Daoy (cell line): Measurements from ENCODE around the gene CPNE7. TPM values are rescaled to one million over a fixed set of nuclear protein-coding genes. Genes with fewer than 3 reads are reported as not detected.
"Not testable (repeated sequence)": the region's sequence is repeated elsewhere in the genome, so short reads cannot be mapped to it uniquely, and the experiment has no call there.

ENCODE experiments used
- DNase-seq: peaks from one replicate; pipeline ENCODE4 v3.0.0-alpha.2; 2015; ENCODE audit warnings: low read depth
- total RNA-seq: library from RNA; depleted of rRNA; stranded (reverse); fragments of >200 nt; shearing (Covaris generic); gene quantifications from 2 replicates; pipeline ENCODE4 v1.2.3, GENCODE V29; 2014; rRNA removed

The CPNE7 gene
- total RNA-seq, 1 experiment from 2014 or later = 3.4 TPM

DNA sequence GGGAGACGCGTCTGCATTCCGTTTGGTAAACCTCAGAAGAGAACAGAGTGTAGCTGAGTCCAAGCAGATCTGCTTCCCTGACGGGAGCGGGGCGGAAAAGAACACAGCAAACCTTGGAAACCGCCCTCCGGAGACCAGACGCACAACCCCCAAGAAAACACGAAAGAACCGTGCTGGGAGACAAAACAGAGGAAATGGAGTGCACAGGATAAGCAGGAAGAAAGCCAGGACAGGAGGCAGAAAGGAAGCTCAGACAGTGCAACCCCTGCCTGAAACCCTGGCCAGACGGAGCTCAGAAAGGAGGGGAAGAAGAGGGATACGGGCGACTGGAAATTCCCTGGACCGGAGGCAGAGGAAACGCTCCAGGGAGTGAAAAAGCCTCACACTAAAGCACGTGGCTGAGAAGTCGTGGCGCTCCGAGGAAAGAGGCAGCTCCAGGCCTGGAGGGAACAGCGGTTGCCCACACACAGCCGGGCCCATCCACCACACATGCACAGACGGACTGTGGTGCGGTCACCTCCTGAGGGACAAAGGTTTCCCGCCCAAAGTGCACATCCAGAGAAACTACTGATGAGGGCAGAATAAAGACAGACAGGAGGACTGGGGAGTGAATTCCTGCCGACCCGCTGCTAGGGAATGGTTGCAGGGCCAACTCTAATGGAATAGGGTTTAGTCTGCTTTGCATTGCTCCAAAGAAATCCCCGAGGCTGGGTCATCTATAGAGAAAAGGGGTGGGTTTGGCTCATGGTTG, 48.1 kb downstream of the CPNE7 start:
- no peak for DNase-seq

DNA sequence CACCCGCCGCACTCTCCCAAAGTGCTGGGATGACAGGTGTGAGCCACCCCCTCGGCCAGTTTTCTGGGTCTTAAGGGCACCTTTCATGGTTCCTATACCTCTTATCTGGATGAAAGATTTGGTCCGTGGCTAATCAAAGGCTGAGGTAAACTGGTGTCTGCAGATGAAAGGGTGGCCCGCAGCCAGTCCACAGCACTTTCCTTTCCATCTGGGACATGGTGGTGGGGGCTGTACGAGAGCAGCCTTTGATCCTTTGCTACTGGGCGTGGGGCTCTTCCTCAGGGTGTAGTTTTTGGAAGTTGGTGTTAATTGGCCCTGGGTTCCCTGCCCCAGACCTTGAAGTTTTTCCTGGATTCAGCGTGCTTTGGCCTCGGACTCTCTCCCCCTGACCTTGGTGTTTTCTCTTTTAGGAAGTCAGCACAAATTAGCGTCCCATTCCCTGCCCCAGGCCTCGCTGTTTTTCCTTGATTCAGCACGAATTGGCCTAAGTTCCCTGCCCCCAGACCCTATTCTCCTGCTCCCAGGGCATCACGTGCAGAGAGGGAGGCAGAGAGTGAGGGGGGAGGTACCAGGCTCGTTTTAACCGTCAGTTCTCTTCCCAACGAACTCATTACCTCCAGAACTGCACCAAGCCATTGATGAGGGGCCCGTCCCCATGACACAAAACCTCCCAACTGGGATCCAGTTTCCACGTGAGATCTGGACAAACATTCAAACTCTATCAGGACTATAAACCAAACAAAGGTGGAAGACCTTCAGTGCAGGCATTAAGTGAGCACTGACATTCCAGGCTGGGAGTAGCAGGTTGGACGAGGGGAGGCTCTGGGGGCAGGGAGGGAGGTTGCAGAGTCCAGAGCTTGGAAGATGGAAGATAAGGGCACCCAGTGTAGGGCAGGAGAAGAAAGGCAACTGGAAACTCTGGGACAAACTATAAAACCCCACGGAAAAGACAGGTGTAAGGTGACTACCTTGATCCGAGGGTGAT, 49.5 kb downstream of the CPNE7 start:
- no peak for DNase-seq

DNA sequence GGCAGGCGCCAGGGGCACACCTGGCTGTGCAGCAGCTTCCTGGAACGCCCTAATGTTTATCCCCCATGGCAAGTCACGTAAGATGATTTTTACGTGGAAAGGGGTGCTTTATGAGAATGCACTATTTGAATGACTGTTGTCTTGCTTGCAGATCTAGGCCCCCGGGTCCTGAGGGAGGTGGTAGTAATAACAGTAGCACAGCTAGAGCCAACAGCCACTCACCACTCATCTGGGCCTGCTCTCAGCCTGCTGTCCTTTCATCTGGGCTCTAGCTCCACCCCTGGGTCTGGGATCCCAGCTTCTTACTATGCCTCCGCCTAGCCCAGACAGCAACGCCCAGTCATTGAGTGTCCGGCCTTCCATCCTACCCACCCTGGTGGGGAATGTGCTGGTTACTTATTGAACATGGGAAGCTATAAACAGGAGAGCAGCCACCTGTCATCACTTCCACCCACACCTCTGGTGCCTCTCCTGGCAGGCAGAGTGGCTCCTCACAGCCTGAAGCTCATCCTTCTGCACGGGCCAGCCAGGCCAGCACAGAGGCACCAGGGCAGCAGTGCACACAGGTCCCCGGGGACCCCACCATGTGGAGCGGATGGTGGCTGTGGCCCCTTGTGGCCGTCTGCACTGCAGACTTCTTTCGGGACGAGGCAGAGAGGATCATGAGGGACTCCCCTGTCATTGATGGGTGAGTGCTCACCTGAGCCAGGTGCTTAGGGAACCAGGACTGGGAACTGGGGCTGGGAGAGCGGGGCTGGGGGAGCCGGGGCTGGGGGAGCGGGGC, 54.5 kb downstream of the CPNE7 start:
- no peak for DNase-seq

DNA sequence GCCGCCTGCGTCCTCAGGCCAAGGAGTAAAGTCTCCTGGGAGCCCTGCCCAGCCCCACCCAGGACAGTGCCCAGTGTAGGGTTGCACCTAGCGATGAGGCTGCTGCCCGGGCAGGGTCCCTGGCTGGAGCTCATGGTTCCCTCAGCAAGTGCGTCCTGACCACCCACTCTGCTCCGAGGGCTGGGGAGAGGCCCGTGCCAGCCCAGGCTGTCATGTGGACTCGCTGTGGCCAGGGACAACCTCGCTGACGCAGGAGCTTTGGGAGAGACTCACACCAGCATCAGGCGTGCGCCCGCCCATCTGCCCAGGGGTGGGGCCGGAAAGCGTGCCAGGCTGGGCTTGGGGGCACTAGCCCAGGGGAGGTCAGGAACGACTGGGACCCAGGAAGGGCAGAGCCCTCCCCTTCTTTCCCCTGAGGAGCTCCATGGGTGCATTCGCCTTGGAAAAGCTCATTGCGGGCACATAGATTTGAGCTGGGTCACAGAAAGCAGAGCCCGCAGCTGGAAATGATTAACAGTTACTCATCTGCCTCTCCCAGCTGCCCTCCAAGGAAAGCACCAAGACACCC, 57.6 kb downstream of the CPNE7 start:
- peak; percentile 66 for DNase-seq

DNA sequence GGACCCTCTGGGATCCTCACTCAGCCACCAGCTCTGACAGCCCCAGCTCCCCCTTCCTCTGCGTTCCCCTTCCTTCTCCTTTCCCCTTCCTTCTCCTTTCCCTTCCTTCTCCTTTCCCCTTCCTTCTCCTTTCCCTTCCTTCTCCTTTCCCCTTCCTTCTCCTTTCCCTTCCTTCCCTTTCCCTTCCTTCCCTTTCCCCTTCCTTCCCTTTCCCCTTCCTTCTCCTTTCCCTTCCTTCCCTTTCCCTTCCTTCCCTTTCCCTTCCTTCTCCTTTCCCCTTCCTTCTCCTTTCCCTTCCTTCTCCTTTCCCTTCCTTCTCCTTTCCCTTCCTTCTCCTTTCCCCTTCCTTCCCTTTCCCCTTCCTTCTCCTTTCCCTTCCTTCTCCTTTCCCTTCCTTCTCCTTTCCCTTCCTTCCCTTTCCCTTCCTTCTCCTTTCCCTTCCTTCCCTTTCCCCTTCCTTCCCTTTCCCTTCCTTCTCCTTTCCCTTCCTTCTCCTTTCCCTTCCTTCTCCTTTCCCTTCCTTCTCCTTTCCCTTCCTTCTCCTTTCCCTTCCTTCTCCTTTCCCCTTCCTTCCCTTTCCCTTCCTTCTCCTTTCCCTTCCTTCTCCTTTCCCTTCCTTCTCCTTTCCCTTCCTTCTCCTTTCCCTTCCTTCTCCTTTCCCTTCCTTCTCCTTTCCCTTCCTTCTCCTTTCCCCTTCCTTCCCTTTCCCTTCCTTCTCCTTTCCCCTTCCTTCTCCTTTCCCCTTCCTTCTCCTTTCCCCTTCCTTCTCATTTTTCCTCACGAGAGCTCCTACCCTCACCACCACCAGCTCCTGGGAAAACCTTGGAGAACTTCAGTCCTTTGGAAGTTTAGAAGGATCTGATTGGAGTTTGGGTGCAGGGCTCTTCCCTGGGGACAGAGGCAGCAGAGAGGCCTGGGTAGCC, 59.2 kb downstream of the CPNE7 start:
- not testable (repeated sequence) for DNase-seq

DNA sequence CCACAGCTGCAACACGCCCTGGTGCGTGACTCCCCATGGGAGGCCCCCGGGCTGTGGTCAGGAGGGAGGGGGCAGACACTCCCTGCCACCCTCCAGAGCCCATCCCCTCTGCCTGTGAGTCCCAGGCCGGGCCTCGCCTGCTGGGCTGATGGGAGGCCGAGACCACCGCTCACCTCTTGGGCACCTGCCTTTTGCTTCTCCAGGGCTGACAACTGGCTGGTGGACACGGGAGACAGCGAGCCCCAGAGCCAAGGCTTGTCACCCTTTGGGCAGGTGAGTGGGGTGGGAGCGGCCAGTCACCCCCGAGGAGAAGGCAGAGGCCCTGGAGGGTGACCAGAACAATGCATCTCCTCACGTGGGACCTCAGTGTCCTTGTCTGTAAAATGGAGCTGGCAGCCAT, 61.1 kb downstream of the CPNE7 start:
- DNase-seq = no peak

DNA sequence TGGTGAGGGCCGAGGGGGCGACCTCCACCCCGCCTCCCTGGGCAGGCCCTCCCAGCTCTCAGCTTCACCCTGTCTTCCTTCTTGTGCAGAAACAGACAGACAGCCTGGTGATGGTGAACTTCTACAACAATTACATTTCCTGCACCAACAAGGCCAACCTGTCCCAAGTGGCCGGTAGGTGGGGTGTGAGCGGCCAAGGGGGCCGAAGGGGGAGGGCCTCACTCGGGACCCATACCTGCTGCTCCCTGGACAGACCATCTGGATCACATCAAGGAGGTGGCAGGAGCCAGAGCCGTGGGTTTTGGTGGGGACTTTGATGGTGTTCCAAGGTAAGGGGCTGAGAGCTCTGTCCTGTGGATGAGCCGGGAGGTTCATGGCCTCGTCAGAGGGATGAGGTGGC, 61.8 kb downstream of the CPNE7 start:
- DNase-seq = no peak

DNA sequence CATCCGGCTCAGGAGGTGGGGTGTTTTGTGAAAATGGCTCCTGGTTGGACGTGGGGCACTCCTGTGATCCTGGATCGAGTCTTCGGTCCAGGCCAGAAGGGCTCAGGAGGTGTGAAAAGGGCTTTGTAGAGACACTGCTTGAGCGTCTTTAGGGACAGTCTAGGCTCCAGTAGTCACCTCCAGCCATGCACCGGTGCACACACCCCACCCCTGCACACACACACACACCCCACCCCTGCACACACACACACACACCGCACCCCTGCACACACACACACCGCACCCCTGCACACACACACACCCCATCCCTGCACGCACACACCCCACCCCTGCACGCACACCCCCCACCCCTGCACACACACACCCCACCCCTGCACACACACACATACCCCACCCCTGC, 62.9 kb downstream of the CPNE7 start:
- no peak for DNase-seq

DNA sequence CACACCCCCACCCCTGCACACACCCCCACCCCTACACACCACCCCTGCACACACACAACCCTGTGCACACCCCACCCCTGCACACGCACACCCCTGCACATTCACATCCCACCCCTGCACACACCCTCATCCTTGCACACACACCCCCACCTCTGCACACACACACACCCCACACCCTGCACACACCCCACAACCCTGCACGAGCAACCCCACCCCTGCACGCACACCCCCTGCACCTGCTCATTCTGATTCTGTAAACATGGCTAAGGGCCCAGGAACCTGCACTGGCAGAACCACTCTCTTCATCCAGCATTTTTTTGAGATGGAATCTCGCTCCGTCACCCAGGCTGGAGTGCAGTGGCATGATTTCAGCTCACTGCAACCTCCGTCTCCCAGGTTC, 63.8 kb downstream of the CPNE7 start:
- no peak for DNase-seq

DNA sequence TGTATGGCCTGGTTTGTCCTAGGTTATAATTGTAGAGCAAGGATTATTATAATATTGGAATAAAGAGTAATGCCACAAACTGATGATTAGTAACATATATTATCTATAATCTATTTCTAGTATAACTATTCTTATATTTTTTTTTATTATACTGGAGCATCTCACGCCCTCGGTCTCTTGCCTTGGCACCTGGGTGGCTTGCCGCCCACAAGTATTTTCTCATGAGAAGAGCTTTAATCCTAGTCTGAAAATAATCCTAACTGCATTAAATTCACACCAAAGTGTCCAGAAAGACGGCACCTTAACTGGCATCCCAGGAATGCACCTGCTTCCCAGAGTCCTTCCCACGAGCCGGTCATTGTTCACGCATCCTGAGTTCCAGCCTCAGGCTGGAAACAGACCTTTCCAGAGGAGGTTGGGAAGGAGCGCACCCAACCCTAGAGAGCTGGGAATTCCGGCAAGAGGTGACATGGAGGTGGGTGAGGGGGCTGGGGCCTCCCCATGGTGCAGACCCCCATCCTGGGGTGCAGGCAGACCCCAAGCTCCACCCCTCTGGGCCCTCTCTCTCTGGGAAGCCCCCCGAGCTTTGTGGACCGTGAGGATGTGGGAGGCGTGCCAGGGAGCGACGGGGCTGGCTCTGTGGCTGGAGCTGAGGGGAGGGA, 66.0 kb downstream of the CPNE7 start:
- no peak for DNase-seq

DNA sequence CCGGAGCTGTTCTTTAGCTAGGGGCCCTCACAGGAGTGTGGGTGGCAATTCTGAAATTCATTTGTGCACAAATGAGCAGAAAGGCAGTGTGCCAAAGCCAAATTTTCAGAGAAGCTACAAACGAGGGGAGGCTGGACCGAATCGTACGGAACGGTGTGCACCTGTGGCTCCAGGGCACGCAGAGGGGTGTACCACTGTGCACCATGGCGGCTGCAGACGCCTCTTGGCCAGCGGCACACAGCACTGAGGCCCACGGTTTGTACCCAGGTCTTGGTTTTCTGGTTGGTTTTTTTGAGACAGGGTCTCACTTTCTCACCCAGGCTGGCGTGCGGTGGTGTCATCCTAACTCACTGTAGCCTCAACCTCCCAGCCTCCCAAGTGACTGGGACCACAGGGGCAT, 67.0 kb downstream of the CPNE7 start:
- DNase-seq = no peak

DNA sequence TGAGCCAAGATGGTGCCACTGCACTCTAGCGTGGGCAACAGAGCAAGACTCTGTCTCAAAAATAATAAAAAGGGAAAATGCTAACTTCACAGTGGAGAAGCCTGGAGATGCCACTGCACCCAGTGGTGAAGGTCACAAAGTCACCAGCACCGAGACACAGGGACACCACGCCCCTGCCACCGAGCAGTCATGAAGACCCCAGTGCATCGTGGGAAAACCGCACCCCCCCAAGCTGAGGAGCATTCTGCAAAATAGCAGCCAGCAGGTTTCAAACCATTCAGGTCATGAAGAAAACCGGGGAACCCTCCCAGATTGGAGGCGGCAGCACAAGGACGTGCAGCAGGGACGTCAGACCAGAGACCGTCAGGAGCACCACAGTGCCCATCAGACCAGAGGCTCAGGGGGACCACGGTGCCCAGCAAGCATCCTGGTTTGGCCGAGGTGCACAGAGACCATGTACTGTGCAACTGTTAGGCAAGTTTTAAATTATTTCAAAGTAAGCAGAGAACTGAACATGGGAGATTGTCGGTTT, 68.3 kb downstream of the CPNE7 start:
- no peak for DNase-seq

DNA sequence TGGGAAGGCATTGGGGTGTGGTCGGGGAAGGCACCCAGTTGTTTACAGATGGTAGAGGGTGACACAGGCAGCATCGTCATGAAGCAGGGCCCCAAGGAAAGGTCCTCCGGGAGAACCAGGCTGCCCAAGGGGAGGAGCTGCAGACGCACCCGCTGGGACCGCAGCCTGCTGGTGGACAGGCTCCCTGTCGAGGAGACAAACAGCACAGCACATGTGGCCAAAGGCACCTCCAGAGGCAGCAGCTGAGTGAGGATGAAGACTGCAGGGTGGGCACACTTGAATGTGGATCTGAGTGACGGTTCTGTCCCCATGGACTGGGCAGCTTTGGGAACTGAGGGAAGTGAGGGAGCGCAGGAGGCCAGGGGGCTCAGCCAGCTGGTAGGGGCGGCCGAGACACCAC, 69.6 kb downstream of the CPNE7 start:
- DNase-seq = no peak

DNA sequence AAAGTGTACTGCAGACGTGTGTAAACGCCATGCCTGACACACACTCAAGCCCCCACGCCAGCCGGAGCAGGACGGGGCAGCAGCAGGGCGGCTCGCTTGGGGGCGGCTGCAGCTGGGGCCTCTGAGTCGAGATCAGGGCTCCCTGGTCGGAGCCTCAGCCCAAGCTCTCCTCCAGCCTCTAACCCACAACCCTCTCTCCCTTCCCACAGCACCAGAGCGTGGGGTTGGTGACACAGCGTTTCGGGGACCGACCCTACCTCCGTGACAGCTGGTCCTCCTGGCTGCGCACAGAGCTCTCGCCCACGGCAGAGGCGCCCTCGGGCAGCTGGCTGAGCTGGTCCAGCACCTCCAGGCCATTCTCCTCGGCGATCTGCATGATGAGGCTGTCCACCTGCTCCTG, 70.7 kb downstream of the CPNE7 start:
- DNase-seq = no peak

Other genes starting within 250 kb of the CPNE7 start
- 21.5 and 27.8 TPM in 2 replicates for gene ANKRD11, start 85.2 kb upstream of the CPNE7 start, total RNA-seq
- gene SPG7, start 67.4 kb upstream of the CPNE7 start, total RNA-seq = 43.1 and 49.9 TPM in 2 replicates
- gene RPL13, start 15.1 kb upstream of the CPNE7 start, total RNA-seq = 4,474 and 4,750 TPM in 2 replicates
- 0.09 TPM in 1 of 2 replicates, not detected in the other for gene DPEP1, start 37.9 kb downstream of the CPNE7 start, total RNA-seq
- gene CHMP1A, start 82.0 kb downstream of the CPNE7 start, total RNA-seq = 69.7 and 80.2 TPM in 2 replicates
- gene SPATA33, start 82.1 kb downstream of the CPNE7 start, total RNA-seq = 4.9 and 6.7 TPM in 2 replicates
- gene CDK10, start 110.9 kb downstream of the CPNE7 start, total RNA-seq = 9.9 and 11.4 TPM in 2 replicates
- 5.4 and 8.6 TPM in 2 replicates for gene SPATA2L, start 125.9 kb downstream of the CPNE7 start, total RNA-seq
- 3.3 and 4.7 TPM in 2 replicates for gene VPS9D1, start 145.1 kb downstream of the CPNE7 start, total RNA-seq
- 7.2 and 10.3 TPM in 2 replicates for gene ZNF276, start 145.8 kb downstream of the CPNE7 start, total RNA-seq
- 33.5 and 36.6 TPM in 2 replicates for gene FANCA, start 240.9 kb downstream of the CPNE7 start, total RNA-seq